HepG2 (cell line): ENCODE results near the gene WAS. TPM values are rescaled to one million over a fixed set of nuclear protein-coding genes. Genes with fewer than 3 reads are reported as not detected.

Experiments
- GFI1 ChIP-seq: sonication (generic); formaldehyde crosslinking; IDR thresholded peaks from 2 replicates; pipeline ENCODE4 v1.5.0; 2020; ENCODE audit warnings: missing genetic modification reagents, mild to moderate bottlenecking, borderline replicate concordance
- IKZF1 ChIP-seq: fragments of 450-650 bp; IDR thresholded peaks from 2 replicates; pipeline ENCODE4 v1.7.1; 2016
- PATZ1 ChIP-seq: sonication (generic); formaldehyde crosslinking; IDR thresholded peaks from 2 replicates; pipeline ENCODE4 v1.4.0; 2020; ENCODE audit warnings: missing genetic modification reagents
- PBX2 ChIP-seq: IDR thresholded peaks from 2 replicates; pipeline ENCODE4 v1.6.1; 2016; ENCODE audit warnings: control low read depth
- THYN1 ChIP-seq: sonication (generic); formaldehyde crosslinking; IDR thresholded peaks from 2 replicates; pipeline ENCODE4 v1.8.1; 2023; ENCODE audit warnings: low read depth, mild to moderate bottlenecking, moderate library complexity, missing genetic modification reagents, borderline replicate concordance
- ZFY ChIP-seq: sonication (generic); formaldehyde crosslinking; IDR thresholded peaks from 2 replicates; pipeline ENCODE4 v1.4.0; 2020; ENCODE audit warnings: missing genetic modification reagents
- ZNF142 ChIP-seq: sonication (generic); formaldehyde crosslinking; IDR thresholded peaks from 2 replicates; pipeline ENCODE4 v1.4.0; 2020; ENCODE audit warnings: missing genetic modification reagents
- polyA plus RNA-seq, 8 experiments: library from polyadenylated mRNA; depleted of rRNA in 3 of 8; stranded (reverse) in 7 of 8; unstranded in 1 of 8; fragments of >200 nt; fragmentation: Illumina TruSeq in 4 of 8; extraction: Trizol in 4 of 8; gene quantifications; 2 replicates each; pipeline versions ENCODE4 v1.2.1 to v1.2.3, GENCODE V29; 2011 to 2016; ENCODE audit warnings: low read depth in 4 of 8, missing spikeins in 1 of 8, mixed read lengths in 1 of 8; ENCODE audit not compliant: insufficient read depth in 1 of 8
- total RNA-seq, 5 experiments: library from RNA; depleted of rRNA; stranded (reverse); fragments of >200 nt; fragmentation: Illumina TruSeq; extraction: Trizol; gene quantifications; 2 replicates each; pipeline ENCODE4 v1.2.3, GENCODE V29; 2016; ENCODE audit warnings: low read depth in 1 of 5

The WAS gene
- total and polyA plus RNA-seq, 2 of the 13 experiments (the other 11 are each of a cell fraction or from before 2014, with no cell fraction given), result 0.11 TPM; not detected in 1

- TF ChIP-seq PATZ1 (CRISPR knock-in tag) (peak; percentile 16; the same call in 1 of the 2 replicates), PBX2 (no peak), ZNF142 (CRISPR knock-in tag) (no peak), ZFY (peak; percentile 15; the same call in 1 of the 2 replicates), IKZF1 (no peak), GFI1 (CRISPR knock-in tag) (no peak), THYN1 (CRISPR knock-in tag) (no peak)
Measured at GRCh38 chrX:48696909-48697727, 13.5 kb downstream of the WAS start (continued).
